Activated effector memory CD4-positive, alpha-beta T cell treated with Interleukin-2 at 50 U/mL for 16 hours (primary cell): Measurements from ENCODE around the gene OLFM4.

ENCODE experiments used
- DNase-seq: peaks from one replicate; pipeline ENCODE4 v3.0.0-alpha.2; 2020

The OLFM4 gene

GRCh38 chr13:53068585-53069520 is 40.2 kb downstream of the OLFM4 start:
- no peak for DNase-seq

- no peak for DNase-seq
Measured at GRCh38 chr13:53069800-53070199, 41.2 kb downstream of the OLFM4 start.

GRCh38 chr13:53073711-53074110 is 45.1 kb downstream of the OLFM4 start:
- DNase-seq, result no peak

GRCh38 chr13:53074114-53074513 is 45.5 kb downstream of the OLFM4 start:
- no peak for DNase-seq

GRCh38 chr13:53075356-53076041 is 46.9 kb downstream of the OLFM4 start:
- no peak for DNase-seq

GRCh38 chr13:53079691-53080090 is 51.1 kb downstream of the OLFM4 start:
- no peak for DNase-seq

GRCh38 chr13:53088871-53089270 is 60.3 kb downstream of the OLFM4 start:
- no peak for DNase-seq

GRCh38 chr13:53089951-53090350 is 61.3 kb downstream of the OLFM4 start:
- DNase-seq, result no peak

GRCh38 chr13:53090461-53090860 is 61.8 kb downstream of the OLFM4 start:
- DNase-seq, result no peak

GRCh38 chr13:53092931-53093330 is 64.3 kb downstream of the OLFM4 start:
- DNase-seq, result no peak

- no peak for DNase-seq
Measured at GRCh38 chr13:53098455-53098854, 69.8 kb downstream of the OLFM4 start.

GRCh38 chr13:53100394-53101063 is 71.9 kb downstream of the OLFM4 start:
- no peak for DNase-seq
